Breast epithelium (tissue), 4 donors: ENCODE results near the gene ERCC6. TPM values are rescaled to one million over a fixed set of nuclear protein-coding genes. Genes with fewer than 3 reads are reported as not detected.

Source experiments
- DNase-seq, 2 donors: peaks; one replicate each; pipeline ENCODE4 v3.0.0-alpha.2; 2019; ENCODE audit warnings: low spot score in 2 of 2
- H3K27ac ChIP-seq, 2 donors: fragments of 200-600 bp; sonication (generic) in 1 of 2; one replicate each; pipeline ENCODE4 v1.5.1; 2016 to 2019; ENCODE audit warnings: mild to moderate bottlenecking in 1 of 2
- H3K27me3 ChIP-seq, 2 donors: fragments of 200-600 bp; sonication (generic) in 1 of 2; one replicate each; pipeline versions ENCODE4 v1.5.1 to v1.6.0; 2017 to 2019; ENCODE audit warnings: control low read depth in 1 of 2, mild to moderate bottlenecking in 1 of 2
- H3K36me3 ChIP-seq: fragments of 200-600 bp; one replicate; pipeline ENCODE4 v1.5.1; 2019
- H3K4me1 ChIP-seq, 2 donors: fragments of 200-600 bp; sonication (generic); one replicate each; pipeline ENCODE4 v1.5.1; 2016 to 2019; ENCODE audit warnings: control low read depth in 1 of 2
- H3K4me3 ChIP-seq, 3 donors: fragments of 200-600 bp; sonication (generic); 1 replicate in 2 of 3; 2 replicates in 1 of 3; pipeline ENCODE4 v1.5.1; 2016 to 2019; ENCODE audit warnings: mild to moderate bottlenecking in 3 of 3, moderate library complexity in 2 of 3
- H3K9me3 ChIP-seq, 2 donors: fragments of 200-600 bp; sonication (generic) in 1 of 2; one replicate each; pipeline ENCODE4 v1.5.1; 2016 to 2019; ENCODE audit warnings: control low read depth in 1 of 2
- POLR2A ChIP-seq: fragments of 450-650 bp; IDR thresholded peaks from one replicate; pipeline ENCODE4 v1.6.1; 2016; ENCODE audit warnings: antibody characterized with exemption, mild to moderate bottlenecking, moderate library complexity
- POLR2AphosphoS5 ChIP-seq, 3 donors: sonication (generic); formaldehyde crosslinking; IDR thresholded peaks; one replicate each; pipeline ENCODE4 v1.6.1; 2017; ENCODE audit warnings: antibody characterized with exemption in 3 of 3
- intact Hi-C: fragments of 100-400 bp; cut with DNase I; formaldehyde crosslinking; loops from one replicate; pipeline ENCODE4 v1.15.1; 2023; ENCODE audit warnings: low total_unique reads
- total RNA-seq, 3 donors: library from RNA; depleted of rRNA; stranded (reverse); fragments of >200 nt; gene quantifications; one replicate each; pipeline ENCODE4 v1.1.0, GENCODE V29; 2016
- TF ChIP-seq, protein P1 (sequence below), 3 donors: fragments of 450-650 bp; IDR thresholded peaks; one replicate each; pipeline ENCODE4 v1.5.1; 2016 to 2017; ENCODE audit warnings: antibody characterized with exemption in 3 of 3, mild to moderate bottlenecking in 3 of 3, moderate library complexity in 3 of 3

Gene ERCC6
- total RNA-seq, 3 donors from 2014 or later, result 19.5 to 27.8 (median 21.6) TPM

DNA sequence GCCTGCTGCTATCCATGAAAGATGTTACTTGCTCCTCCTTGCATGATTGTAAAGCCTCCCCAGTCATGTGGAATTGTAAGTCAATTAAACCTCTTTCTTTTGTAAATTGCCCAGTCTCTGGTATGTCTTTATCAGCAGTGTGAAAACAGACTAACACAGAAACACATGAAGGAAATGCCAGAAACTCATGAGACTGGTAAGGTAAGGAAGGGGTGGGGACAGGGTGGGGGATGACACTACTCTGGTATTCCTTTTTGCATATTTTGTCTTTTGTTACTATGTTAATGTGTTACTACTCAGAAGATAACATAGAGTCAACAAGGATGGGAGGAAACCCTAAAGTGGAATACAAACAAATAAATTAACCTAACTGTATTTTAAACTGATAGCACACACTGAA, 73.2 kb downstream of the ERCC6 start:
- Histone ChIP-seq H3K27ac (no peak overlapping the region), H3K36me3 (no peaks in the 10 kb centered on the region), H3K27me3 (no peaks in the 10 kb centered on the region), H3K9me3 (peaks cover 0 to 3% of the 10 kb centered on the region in 2 donors), H3K4me3 (no peak overlapping the region), H3K4me1 (no peaks in the 10 kb centered on the region)
- no peak for DNase-seq
- TF ChIP-seq, protein P1, sequence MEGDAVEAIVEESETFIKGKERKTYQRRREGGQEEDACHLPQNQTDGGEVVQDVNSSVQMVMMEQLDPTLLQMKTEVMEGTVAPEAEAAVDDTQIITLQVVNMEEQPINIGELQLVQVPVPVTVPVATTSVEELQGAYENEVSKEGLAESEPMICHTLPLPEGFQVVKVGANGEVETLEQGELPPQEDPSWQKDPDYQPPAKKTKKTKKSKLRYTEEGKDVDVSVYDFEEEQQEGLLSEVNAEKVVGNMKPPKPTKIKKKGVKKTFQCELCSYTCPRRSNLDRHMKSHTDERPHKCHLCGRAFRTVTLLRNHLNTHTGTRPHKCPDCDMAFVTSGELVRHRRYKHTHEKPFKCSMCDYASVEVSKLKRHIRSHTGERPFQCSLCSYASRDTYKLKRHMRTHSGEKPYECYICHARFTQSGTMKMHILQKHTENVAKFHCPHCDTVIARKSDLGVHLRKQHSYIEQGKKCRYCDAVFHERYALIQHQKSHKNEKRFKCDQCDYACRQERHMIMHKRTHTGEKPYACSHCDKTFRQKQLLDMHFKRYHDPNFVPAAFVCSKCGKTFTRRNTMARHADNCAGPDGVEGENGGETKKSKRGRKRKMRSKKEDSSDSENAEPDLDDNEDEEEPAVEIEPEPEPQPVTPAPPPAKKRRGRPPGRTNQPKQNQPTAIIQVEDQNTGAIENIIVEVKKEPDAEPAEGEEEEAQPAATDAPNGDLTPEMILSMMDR (IDR thresholded peaks at IDR 0.05), result no peak
- TF ChIP-seq POLR2A (no peak), POLR2AphosphoS5 (IDR thresholded peaks at IDR 0.05) (no peak)
- intact Hi-C loops, result no loop called here

Other genes starting within 250 kb of the ERCC6 start
- gene C10orf71, start 240.0 kb downstream of the ERCC6 start, total RNA-seq, result not detected
- not detected for gene DRGX, start 143.0 kb downstream of the ERCC6 start, total RNA-seq
- gene SLC18A3, start 71.2 kb upstream of the ERCC6 start, total RNA-seq, result not detected
- not detected for gene CHAT, start 74.9 kb upstream of the ERCC6 start, total RNA-seq
- not detected for gene C10orf53, start 140.5 kb upstream of the ERCC6 start, total RNA-seq
- not detected for gene OGDHL, start 223.2 kb upstream of the ERCC6 start, total RNA-seq